Neural crest cell (in vitro differentiated cells): ENCODE data around the gene PADI1. TPM values are rescaled to one million over a fixed set of nuclear protein-coding genes. Genes with fewer than 3 reads are reported as not detected.

ENCODE experiments used
- DNase-seq: peaks from one replicate; pipeline ENCODE4 v3.0.0; 2021; ENCODE audit warnings: low read depth, mixed read lengths, low spot score
- H3K27ac Mint-ChIP-seq: one replicate; pipeline ENCODE4 v1.8.0; 2021; ENCODE audit warnings: mild to moderate bottlenecking, mixed read lengths; ENCODE audit not compliant: unreplicated experiment
- H3K27me3 Mint-ChIP-seq: 2 replicates; pipeline ENCODE4 v1.8.0; 2021; ENCODE audit warnings: low read depth, mild to moderate bottlenecking, mixed read lengths
- H3K36me3 Mint-ChIP-seq: 2 replicates; pipeline ENCODE4 v1.8.0; 2021; ENCODE audit warnings: low read depth, mild to moderate bottlenecking, mixed read lengths
- H3K4me1 Mint-ChIP-seq: 2 replicates; pipeline ENCODE4 v1.8.0; 2021; ENCODE audit warnings: mixed read lengths
- H3K4me3 Mint-ChIP-seq: one replicate; pipeline ENCODE4 v1.8.0; 2021; ENCODE audit warnings: mild to moderate bottlenecking, mixed read lengths
- H3K9me3 Mint-ChIP-seq: 2 replicates; pipeline ENCODE4 v1.8.0; 2021; ENCODE audit warnings: mixed read lengths
- CTCF ChIP-seq: fragments of 200-600 bp; sonication (generic); conservative IDR thresholded peaks from 2 replicates; pipeline ENCODE4 v1.5.0; 2021; ENCODE audit warnings: antibody characterized with exemption, mild to moderate bottlenecking
- total RNA-seq: library from RNA; stranded (reverse); gene quantifications from 2 replicates; pipeline ENCODE4 v1.2.1, GENCODE V29; 2021

PADI1 gene
- total RNA-seq, 1 donor from 2014 or later = not detected

- Mint-ChIP-seq H3K9me3 (no peaks in the 10 kb centered on the region), H3K27me3 (no peaks in the 10 kb centered on the region), H3K4me3 (no peak overlapping the region), H3K4me1 (peaks cover 17% of the 10 kb centered on the region), H3K36me3 (peaks cover 2% of the 10 kb centered on the region), H3K27ac (no peak overlapping the region)
- no peak for TF ChIP-seq CTCF
- no peak for DNase-seq
These were observed 16.7 kb upstream of the PADI1 start for GRCh38 chr1:17188217-17188616.

DNA sequence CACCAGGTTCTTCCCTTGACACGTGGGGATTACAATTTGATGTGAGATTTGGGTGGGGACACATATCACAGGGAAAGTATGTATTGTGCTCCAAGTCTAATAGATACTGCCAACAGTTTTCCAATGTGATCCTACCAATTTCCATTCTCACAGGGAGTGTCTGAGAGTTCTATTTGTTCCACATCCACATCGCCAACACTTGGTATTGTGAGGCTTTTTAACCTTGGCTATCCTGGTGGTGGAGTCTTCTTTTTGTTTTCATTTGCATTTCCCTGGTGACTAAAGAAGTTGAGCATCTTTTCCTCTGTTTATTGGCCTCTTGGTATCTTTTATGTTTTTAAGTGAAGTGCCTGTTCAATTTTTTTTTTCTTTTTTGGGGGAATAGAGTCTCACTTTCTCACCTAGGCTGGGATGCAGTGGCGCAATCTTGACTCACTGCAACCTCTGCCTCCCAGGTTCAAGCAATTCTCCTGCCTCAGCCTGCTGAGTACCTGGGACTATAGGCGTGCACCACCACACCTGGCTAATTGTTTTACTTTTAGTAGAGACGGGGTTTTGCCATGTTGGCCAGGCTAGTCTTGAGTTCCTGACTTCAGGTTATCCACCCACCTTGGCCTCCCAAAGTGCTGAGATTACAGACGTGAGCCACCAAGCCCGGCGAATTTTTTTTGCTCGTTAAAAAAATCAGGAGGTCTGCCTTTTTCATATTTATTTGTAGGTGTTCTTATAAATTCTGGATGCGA is 15.9 kb upstream of the PADI1 start:
- TF ChIP-seq CTCF = no peak
- Mint-ChIP-seq H3K36me3 (peaks cover 2% of the 10 kb centered on the region), H3K9me3 (no peaks in the 10 kb centered on the region), H3K4me3 (no peak overlapping the region), H3K27ac (no peak overlapping the region), H3K4me1 (peaks cover 17% of the 10 kb centered on the region), H3K27me3 (no peaks in the 10 kb centered on the region)
- DNase-seq = no peak

GRCh38 chr1:17189632-17189990 is 15.3 kb upstream of the PADI1 start:
- Mint-ChIP-seq H3K36me3 (peaks cover 2% of the 10 kb centered on the region), H3K4me3 (no peak overlapping the region), H3K9me3 (no peaks in the 10 kb centered on the region), H3K27me3 (no peaks in the 10 kb centered on the region), H3K27ac (peak overlapping the region; percentile 50), H3K4me1 (peaks cover 21% of the 10 kb centered on the region)
- no peak for TF ChIP-seq CTCF
- no peak for DNase-seq

- DNase-seq = no peak
- H3K4me1 Mint-ChIP-seq = peaks cover 21% of the 10 kb centered on the region
- no peaks in the 10 kb centered on the region for H3K27me3 Mint-ChIP-seq
These were observed 14.6 kb upstream of the PADI1 start for GRCh38 chr1:17190010-17190995.

GRCh38 chr1:17191990-17192242 is 13.0 kb upstream of the PADI1 start:
- H3K27me3 Mint-ChIP-seq = no peaks in the 10 kb centered on the region
- TF ChIP-seq CTCF = no peak
- H3K9me3 Mint-ChIP-seq = no peaks in the 10 kb centered on the region
- peak overlapping the region; percentile 16 for H3K27ac Mint-ChIP-seq
- no peak for DNase-seq
- H3K4me3 Mint-ChIP-seq = no peak overlapping the region
- peaks cover 17% of the 10 kb centered on the region for H3K4me1 Mint-ChIP-seq
- peaks cover 2% of the 10 kb centered on the region for H3K36me3 Mint-ChIP-seq

More at GRCh38 chr1:17190010-17190995, 14.6 kb upstream of the PADI1 start:
- no peak for TF ChIP-seq CTCF
- H3K9me3 Mint-ChIP-seq = no peaks in the 10 kb centered on the region
- H3K27ac Mint-ChIP-seq = peak overlapping the region; percentile 27
- no peak overlapping the region for H3K4me3 Mint-ChIP-seq
- H3K36me3 Mint-ChIP-seq = peaks cover 2% of the 10 kb centered on the region
